DMS79 treated with DMSO at 0.1 percent for 48 hours (cell line): ENCODE measurements around the gene ZNFX1.

ENCODE experiments used
- DNase-seq: peaks from one replicate; lab custom pipeline; 2025; lab: John Stamatoyannopoulos, UW

The ZNFX1 gene

GRCh38 chr20:49292010-49292409 lies 14.2 kb upstream of the ZNFX1 start:
- DNase-seq = no peak

- no peak for DNase-seq
Observed at GRCh38 chr20:49291200-49291599, 13.3 kb upstream of the ZNFX1 start.

GRCh38 chr20:49290608-49291191 lies 12.8 kb upstream of the ZNFX1 start:
- no peak for DNase-seq

GRCh38 chr20:49288784-49289696 lies 11.2 kb upstream of the ZNFX1 start:
- no peak for DNase-seq

GRCh38 chr20:49288250-49288751 lies 10.4 kb upstream of the ZNFX1 start:
- DNase-seq = no peak

- no peak for DNase-seq
Observed at GRCh38 chr20:49287555-49288249, 9.8 kb upstream of the ZNFX1 start.

GRCh38 chr20:49286689-49287551 lies 9.1 kb upstream of the ZNFX1 start:
- DNase-seq = no peak

GRCh38 chr20:49285813-49286494 lies 8.1 kb upstream of the ZNFX1 start:
- DNase-seq = no peak

- no peak for DNase-seq
Observed at GRCh38 chr20:49285233-49285668, 7.4 kb upstream of the ZNFX1 start.

GRCh38 chr20:49284818-49285217 lies 7.0 kb upstream of the ZNFX1 start:
- no peak for DNase-seq

GRCh38 chr20:49283703-49284625 lies 6.1 kb upstream of the ZNFX1 start:
- no peak for DNase-seq

GRCh38 chr20:49283176-49283702 lies 5.4 kb upstream of the ZNFX1 start:
- DNase-seq = no peak

- no peak for DNase-seq
Observed at GRCh38 chr20:49282584-49283171, 4.8 kb upstream of the ZNFX1 start.

- no peak for DNase-seq
Observed at GRCh38 chr20:49281913-49282467, 4.1 kb upstream of the ZNFX1 start.

GRCh38 chr20:49281059-49281912 lies 3.4 kb upstream of the ZNFX1 start:
- DNase-seq = no peak

GRCh38 chr20:49280463-49281058 lies 2.7 kb upstream of the ZNFX1 start:
- DNase-seq = no peak

GRCh38 chr20:49279677-49280462 lies 2.0 kb upstream of the ZNFX1 start:
- DNase-seq = no peak
